HCT116 (cell line): ENCODE data around the gene OR51V1. TPM values are rescaled to one million over a fixed set of nuclear protein-coding genes. Genes with fewer than 3 reads are reported as not detected.

Source experiments
- ATAC-seq: fragments of 200-7000 bp; cut with Tn5 transposase; 2 replicates; pipeline ENCODE4 v1.9.1; 2020; ENCODE audit warnings: mild to moderate bottlenecking, moderate library complexity
- BruUV-seq: library from RNA; stranded (reverse); fragments of 400-500 nt; replicated peaks from 2 replicates; lab custom pipeline; 2021; lab: Mats Ljungman, UMichigan
- CTCF ChIA-PET: fragments of 300-600 bp; sonication (Branson Sonifier 250); formaldehyde crosslinking; loops from one replicate; lab custom pipeline; 2021; ENCODE audit warnings: antibody characterized with exemption; lab: Charles Lee
- POLR2A ChIA-PET: fragments of 300-600, 350-600 bp; sonication (Branson Sonifier 250); formaldehyde crosslinking; loops from one replicate; lab custom pipeline; 2021; ENCODE audit warnings: antibody characterized with exemption; lab: Charles Lee
- RAD21 ChIA-PET, 2 experiments: fragments of 300-600 bp; sonication (Branson Sonifier 250); formaldehyde crosslinking; loops; one replicate each; lab custom pipeline; 2023; ENCODE audit warnings: low total read pairs in 2 of 2; ENCODE audit not compliant: uncharacterized antibody in 2 of 2, unreplicated experiment in 2 of 2, low non-redundant PET in 1 of 2; lab: Charles Lee
- DNase-seq: peaks from one replicate; pipeline ENCODE4 v3.0.0-alpha.2; 2010; ENCODE audit warnings: low read depth, low spot score
- H2AFZ ChIP-seq: fragments of 200-600 bp; shearing (Covaris generic), sonication (generic); 2 replicates; pipeline ENCODE4 v1.6.1; 2017; ENCODE audit warnings: low read depth, mixed run types, mixed read lengths, antibody characterized with exemption, low read length; ENCODE audit not compliant: poor library complexity, severe bottlenecking
- H3K27ac ChIP-seq: 2 replicates; pipeline ENCODE4 v1.5.1; 2012; ENCODE audit warnings: low read depth, low read length
- H3K27me3 ChIP-seq: fragments of 200-600 bp; sonication (generic); 2 replicates; pipeline ENCODE4 v1.6.1; 2016; ENCODE audit warnings: mixed run types, low read length, mixed read lengths; ENCODE audit not compliant: insufficient read depth
- H3K36me3 ChIP-seq, 2 experiments: fragments of 200-500 bp in 1 of 2; fragments of 200-600 bp in 1 of 2; sonication (Bioruptor generic) in 1 of 2; sonication (generic) in 1 of 2; 2 replicates each; pipeline versions ENCODE4 v1.5.1 to v1.6.1; 2014 to 2016; ENCODE audit warnings: low read length in 2 of 2, inconsistent platforms in 1 of 2, mixed read lengths in 1 of 2, mixed run types in 1 of 2; ENCODE audit not compliant: insufficient read depth in 2 of 2, control insufficient read depth in 1 of 2
- H3K4me1 ChIP-seq, 2 experiments: fragments of 200-600 bp in 1 of 2; sonication (generic) in 1 of 2; 2 replicates each; pipeline versions ENCODE4 v1.5.1 to v1.6.1; 2012 to 2017; ENCODE audit warnings: low read length in 2 of 2, inconsistent platforms in 1 of 2, mild to moderate bottlenecking in 1 of 2, mixed read lengths in 1 of 2, mixed run types in 1 of 2, moderate library complexity in 1 of 2; ENCODE audit not compliant: insufficient read depth in 2 of 2, control insufficient read depth in 1 of 2
- H3K4me2 ChIP-seq: fragments of 200-600 bp; sonication (generic); 2 replicates; pipeline ENCODE4 v1.6.1; 2017; ENCODE audit warnings: mixed run types, low read length, mixed read lengths
- H3K4me3 ChIP-seq, 2 experiments: fragments of 200-600 bp in 1 of 2; sonication (generic) in 1 of 2; replicated peaks in 1 of 2; 2 replicates each; pipeline ENCODE4 v1.5.1; 2011 to 2016; ENCODE audit warnings: low read length in 2 of 2, control low read depth in 1 of 2, low read depth in 1 of 2, mild to moderate bottlenecking in 1 of 2, mixed read lengths in 1 of 2, mixed run types in 1 of 2
- H3K79me2 ChIP-seq: fragments of 200-600 bp; sonication (generic); 2 replicates; pipeline ENCODE4 v1.6.1; 2017; ENCODE audit warnings: mild to moderate bottlenecking, mixed run types, low read length, moderate library complexity, mixed read lengths; ENCODE audit not compliant: insufficient read depth
- H3K9ac ChIP-seq: fragments of 200-600 bp; sonication (generic); 2 replicates; pipeline ENCODE4 v1.6.1; 2016; ENCODE audit warnings: low read length, mixed read lengths
- H3K9me2 ChIP-seq: fragments of 200-600 bp; sonication (generic), shearing (Covaris generic); 2 replicates; pipeline ENCODE4 v1.6.1; 2017; ENCODE audit warnings: mixed run types, mild to moderate bottlenecking, moderate library complexity; ENCODE audit not compliant: insufficient read depth
- H3K9me3 ChIP-seq, 2 experiments: fragments of 200-500 bp in 1 of 2; fragments of 200-600 bp in 1 of 2; sonication (Bioruptor generic) in 1 of 2; sonication (generic) in 1 of 2; 2 replicates each; pipeline ENCODE4 v1.6.1; 2014 to 2017; ENCODE audit warnings: low read length in 2 of 2, mixed read lengths in 2 of 2, inconsistent platforms in 1 of 2, low read depth in 1 of 2, mild to moderate bottlenecking in 1 of 2, mixed run types in 1 of 2, moderate library complexity in 1 of 2; ENCODE audit not compliant: control insufficient read depth in 1 of 2, insufficient read depth in 1 of 2
- H4K20me1 ChIP-seq: fragments of 200-600 bp; sonication (generic), shearing (Covaris generic); 2 replicates; pipeline ENCODE4 v1.6.1; 2017; ENCODE audit warnings: mixed run types, mild to moderate bottlenecking, moderate library complexity; ENCODE audit not compliant: insufficient read depth
- CBX3 ChIP-seq: IDR thresholded peaks from 2 replicates; pipeline ENCODE4 v1.6.1; 2012; ENCODE audit warnings: low read depth
- CEBPB ChIP-seq: IDR thresholded peaks from 2 replicates; pipeline ENCODE4 v1.6.1; 2012; ENCODE audit warnings: low read depth
- ELF1 ChIP-seq: IDR thresholded peaks from 2 replicates; pipeline ENCODE4 v1.6.1; 2012; ENCODE audit warnings: low read depth, borderline replicate concordance
- EZH2phosphoT487 ChIP-seq: fragments of 200-600 bp; IDR thresholded peaks from 2 replicates; pipeline ENCODE4 v1.6.1; 2018; ENCODE audit warnings: antibody characterized with exemption, borderline replicate concordance
- SIN3A ChIP-seq: IDR thresholded peaks from 2 replicates; pipeline ENCODE4 v1.6.1; 2012; ENCODE audit warnings: low read depth
- SP1 ChIP-seq: IDR thresholded peaks from 2 replicates; pipeline ENCODE4 v1.6.1; 2012; ENCODE audit warnings: low read depth
- SRF ChIP-seq: IDR thresholded peaks from 2 replicates; pipeline ENCODE4 v1.6.1; 2012; ENCODE audit warnings: low read depth
- YY1 ChIP-seq: IDR thresholded peaks from 2 replicates; pipeline ENCODE4 v1.6.1; 2011; ENCODE audit warnings: low read length, low read depth, moderate library complexity, mild to moderate bottlenecking; ENCODE audit not compliant: insufficient replicate concordance; ENCODE audit errors: extremely low read depth
- ZNF274 ChIP-seq: fragments of 200-500 bp; sonication (Bioruptor generic); IDR thresholded peaks from 2 replicates; pipeline ENCODE4 v1.6.1; 2014; ENCODE audit warnings: mild to moderate bottlenecking, low read depth, low read length, inconsistent platforms
- intact Hi-C: fragments of 100-400 bp; cut with micrococcal nuclease; formaldehyde crosslinking; loops from 2 replicates; pipeline ENCODE4 v1.10.0; 2022
- total RNA-seq: library from RNA; stranded (reverse); gene quantifications from one replicate; pipeline ENCODE4 v1.2.1, GENCODE V29; 2021; ENCODE audit not compliant: unreplicated experiment
- TF ChIP-seq, protein P1 (sequence below): IDR thresholded peaks from 2 replicates; pipeline ENCODE4 v1.6.1; 2011; ENCODE audit warnings: mild to moderate bottlenecking, low read length, moderate library complexity; ENCODE audit not compliant: insufficient replicate concordance; ENCODE audit errors: extremely low read depth

The OR51V1 gene
- total RNA-seq, 1 experiment from 2014 or later = not detected

GRCh38 chr11:5198285-5198684 is 2.2 kb downstream of the OR51V1 start:
- H3K4me2 ChIP-seq = no peak overlapping the region
- no peak overlapping the region for H3K27ac ChIP-seq
- DNase-seq (no peak), ATAC-seq (no peak)
- intact Hi-C loops = no loop called here
- H4K20me1 ChIP-seq = no peaks in the 10 kb centered on the region
- TF ChIP-seq CEBPB (no peak), YY1 (no peak)
- no peaks in the 10 kb centered on the region for H3K4me1 ChIP-seq
- no peaks in the 10 kb centered on the region for H3K36me3 ChIP-seq
- H3K9ac ChIP-seq = no peak overlapping the region
- H3K9me3 ChIP-seq = no peaks in the 10 kb centered on the region
- BruUV-seq = no TSS peak
- H3K4me3 ChIP-seq = no peak overlapping the region
- no peaks in the 10 kb centered on the region for H3K9me2 ChIP-seq
- H3K79me2 ChIP-seq = no peaks in the 10 kb centered on the region
- peaks cover 44% of the 10 kb centered on the region for H3K27me3 ChIP-seq
- ChIA-PET POLR2A (interaction anchor here (0.7 kb wide), 1 partner anchor 9 kb away, joined by 3 read pairs; no protein-coding TSS in a partner anchor), RAD21 (no interaction called here), CTCF (interaction anchor here (1.2 kb wide), 1 partner anchor 73 kb away, joined by 3 read pairs; no protein-coding TSS in a partner anchor)
- no peak overlapping the region for H2AFZ ChIP-seq

GRCh38 chr11:5197536-5197935 is 2.9 kb downstream of the OR51V1 start:
- no peak overlapping the region for H2AFZ ChIP-seq
- POLR2A ChIA-PET = interaction anchor here (0.7 kb wide), 1 partner anchor 10 kb away, joined by 3 read pairs; no protein-coding TSS in a partner anchor
- H3K27me3 ChIP-seq = peaks cover 37% of the 10 kb centered on the region
- TF ChIP-seq CBX3 (no peak), ZNF274 (no peak), SRF (no peak), ELF1 (no peak), SP1 (no peak), EZH2phosphoT487 (no peak), SIN3A (no peak)
- TF ChIP-seq, protein P1, sequence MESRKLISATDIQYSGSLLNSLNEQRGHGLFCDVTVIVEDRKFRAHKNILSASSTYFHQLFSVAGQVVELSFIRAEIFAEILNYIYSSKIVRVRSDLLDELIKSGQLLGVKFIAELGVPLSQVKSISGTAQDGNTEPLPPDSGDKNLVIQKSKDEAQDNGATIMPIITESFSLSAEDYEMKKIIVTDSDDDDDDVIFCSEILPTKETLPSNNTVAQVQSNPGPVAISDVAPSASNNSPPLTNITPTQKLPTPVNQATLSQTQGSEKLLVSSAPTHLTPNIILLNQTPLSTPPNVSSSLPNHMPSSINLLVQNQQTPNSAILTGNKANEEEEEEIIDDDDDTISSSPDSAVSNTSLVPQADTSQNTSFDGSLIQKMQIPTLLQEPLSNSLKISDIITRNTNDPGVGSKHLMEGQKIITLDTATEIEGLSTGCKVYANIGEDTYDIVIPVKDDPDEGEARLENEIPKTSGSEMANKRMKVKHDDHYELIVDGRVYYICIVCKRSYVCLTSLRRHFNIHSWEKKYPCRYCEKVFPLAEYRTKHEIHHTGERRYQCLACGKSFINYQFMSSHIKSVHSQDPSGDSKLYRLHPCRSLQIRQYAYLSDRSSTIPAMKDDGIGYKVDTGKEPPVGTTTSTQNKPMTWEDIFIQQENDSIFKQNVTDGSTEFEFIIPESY = no peak
- H3K9me3 ChIP-seq = no peaks in the 10 kb centered on the region
- intact Hi-C loops = no loop called here
- H3K9me2 ChIP-seq = no peaks in the 10 kb centered on the region
- no peak overlapping the region for H3K9ac ChIP-seq
- H3K27ac ChIP-seq = no peak overlapping the region
- no peak overlapping the region for H3K4me3 ChIP-seq
- H3K79me2 ChIP-seq = no peaks in the 10 kb centered on the region
- H3K4me2 ChIP-seq = no peak overlapping the region
- H3K4me1 ChIP-seq = no peaks in the 10 kb centered on the region
- RAD21 ChIA-PET = no interaction called here
- ATAC-seq = no peak
- no peaks in the 10 kb centered on the region for H4K20me1 ChIP-seq
- CTCF ChIA-PET = no interaction called here
- no TSS peak for BruUV-seq
- no peaks in the 10 kb centered on the region for H3K36me3 ChIP-seq
- DNase-seq = no peak
